Measurements from ENCODE around the gene IGSF9B. TPM values are rescaled to one million over a fixed set of nuclear protein-coding genes. Genes with fewer than 3 reads are reported as not detected.

IGSF9B gene
- total RNA-seq, 1 donor from 2014 or later = 3.8 TPM

- Mint-ChIP-seq H3K36me3 (ENCODE audit: unreplicated experiment) (no peaks in the 10 kb centered on the region), H3K9me3 (ENCODE audit: unreplicated experiment) (no peaks in the 10 kb centered on the region), H3K4me1 (ENCODE audit: unreplicated experiment) (no peaks in the 10 kb centered on the region), H3K27me3 (ENCODE audit: unreplicated experiment) (no peaks in the 10 kb centered on the region), H3K27ac (ENCODE audit: unreplicated experiment) (no peak overlapping the region), H3K4me3 (ENCODE audit: unreplicated experiment) (no peak overlapping the region)
- no peak for TF ChIP-seq CTCF (IDR thresholded peaks at IDR 0.05)
- DNase-seq (ENCODE audit: extremely low spot score, unreplicated experiment) = no peak
Observed at GRCh38 chr11:133922078-133922870, 34.5 kb downstream of the IGSF9B start.

DNA sequence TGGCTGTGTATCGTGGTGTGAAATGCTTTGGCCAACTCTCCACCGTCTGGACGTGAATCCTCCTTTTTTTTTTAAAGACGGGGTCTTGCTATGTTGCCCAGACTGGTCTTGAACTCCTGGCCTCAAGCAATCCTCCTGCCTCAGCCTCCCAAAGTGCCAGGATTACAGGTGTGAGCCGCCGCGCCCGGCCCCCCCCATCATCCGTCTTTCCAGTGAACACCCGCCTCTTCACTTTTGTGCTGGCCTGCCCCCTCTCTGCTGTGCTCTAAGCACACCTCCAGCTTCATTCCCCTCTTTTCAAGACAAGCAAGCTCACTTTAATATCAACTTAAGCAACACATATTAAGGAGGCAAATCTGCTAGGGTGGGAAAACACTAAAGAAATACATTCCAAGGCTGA is 35.3 kb downstream of the IGSF9B start:
- Mint-ChIP-seq H3K27ac (ENCODE audit: unreplicated experiment) (no peak overlapping the region), H3K9me3 (ENCODE audit: unreplicated experiment) (no peaks in the 10 kb centered on the region), H3K27me3 (ENCODE audit: unreplicated experiment) (no peaks in the 10 kb centered on the region), H3K4me3 (ENCODE audit: unreplicated experiment) (no peak overlapping the region), H3K4me1 (ENCODE audit: unreplicated experiment) (no peaks in the 10 kb centered on the region), H3K36me3 (ENCODE audit: unreplicated experiment) (no peaks in the 10 kb centered on the region)
- no peak for DNase-seq (ENCODE audit: extremely low spot score, unreplicated experiment)
- no peak for TF ChIP-seq CTCF (IDR thresholded peaks at IDR 0.05)

- no peak for TF ChIP-seq CTCF (IDR thresholded peaks at IDR 0.05)
- Mint-ChIP-seq H3K4me3 (ENCODE audit: unreplicated experiment) (no peak overlapping the region), H3K36me3 (ENCODE audit: unreplicated experiment) (no peaks in the 10 kb centered on the region), H3K27me3 (ENCODE audit: unreplicated experiment) (no peaks in the 10 kb centered on the region), H3K9me3 (ENCODE audit: unreplicated experiment) (no peaks in the 10 kb centered on the region), H3K4me1 (ENCODE audit: unreplicated experiment) (no peaks in the 10 kb centered on the region), H3K27ac (ENCODE audit: unreplicated experiment) (no peak overlapping the region)
- no peak for DNase-seq (ENCODE audit: extremely low spot score, unreplicated experiment)
Observed at GRCh38 chr11:133921026-133921425, 35.7 kb downstream of the IGSF9B start.

DNA sequence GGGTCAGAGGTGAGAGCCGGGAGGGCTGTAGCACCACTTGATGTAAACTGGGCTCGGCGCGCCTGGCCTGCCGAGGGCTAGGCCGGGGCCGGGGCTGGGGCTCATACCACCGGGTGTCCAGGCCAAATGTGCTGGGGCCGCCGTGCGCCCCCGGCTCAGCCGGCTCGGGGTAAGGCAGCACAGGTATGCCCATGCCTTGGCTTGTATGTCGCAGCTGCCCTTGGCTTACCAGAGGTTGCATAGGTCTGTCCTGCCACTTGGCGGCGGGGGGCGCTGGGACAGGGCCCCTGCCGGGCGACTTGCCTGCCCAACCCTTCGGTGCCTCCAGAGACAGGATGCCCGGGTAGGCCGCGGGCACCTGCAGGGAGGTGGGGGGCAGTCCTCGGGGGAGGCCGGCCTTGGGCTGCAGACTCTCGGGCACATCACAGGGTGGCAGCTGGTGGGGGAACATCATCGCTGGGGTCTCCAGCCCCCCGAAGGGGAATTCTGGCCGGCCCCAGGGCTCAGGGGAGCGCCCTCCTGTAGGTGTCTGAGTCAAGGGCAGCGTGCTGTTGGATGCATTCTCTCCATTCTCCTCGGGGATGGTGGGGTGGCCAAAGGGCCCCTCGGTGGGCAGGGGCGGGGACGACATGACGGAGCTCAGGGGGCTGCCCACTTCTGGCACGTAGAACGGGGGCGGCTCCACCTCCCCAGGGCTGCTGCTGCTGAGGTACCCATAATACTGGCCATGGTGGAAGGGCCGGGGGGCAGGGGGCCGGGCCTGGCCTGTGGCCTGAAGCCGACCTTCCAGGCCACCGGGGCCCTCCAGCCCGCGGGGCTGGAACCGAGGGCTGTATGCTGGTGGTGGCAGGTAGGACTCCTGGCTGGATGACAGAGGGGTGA is 36.4 kb downstream of the IGSF9B start:
- Mint-ChIP-seq H3K9me3 (ENCODE audit: unreplicated experiment) (no peaks in the 10 kb centered on the region), H3K4me3 (ENCODE audit: unreplicated experiment) (no peak overlapping the region), H3K27ac (ENCODE audit: unreplicated experiment) (no peak overlapping the region)

More for the DNA sequence above, 36.4 kb downstream of the IGSF9B start:
- H3K4me1 Mint-ChIP-seq (ENCODE audit: unreplicated experiment) = no peaks in the 10 kb centered on the region
- no peak for TF ChIP-seq CTCF (IDR thresholded peaks at IDR 0.05)
- no peaks in the 10 kb centered on the region for H3K27me3 Mint-ChIP-seq (ENCODE audit: unreplicated experiment)
- DNase-seq (ENCODE audit: extremely low spot score, unreplicated experiment) = no peak
- no peaks in the 10 kb centered on the region for H3K36me3 Mint-ChIP-seq (ENCODE audit: unreplicated experiment)

Measured in osteocyte (in vitro differentiated cells).